AG04449 (cell line): ENCODE measurements around the gene OR1D5.
A peak's percentile ranks its signal among the peaks of the same experiment; 100 is the strongest.
"Not testable (repeated sequence)": the region's sequence is repeated elsewhere in the genome, so short reads cannot be mapped to it uniquely, and the experiment has no call there.

Source experiments
- CTCF ChIA-PET: fragments of 350-600 bp; formaldehyde crosslinking; extraction: SDS; loops from one replicate; lab custom pipeline; 2021; ENCODE audit warnings: antibody characterized with exemption; lab: Yijun Ruan, JAX
- POLR2A ChIA-PET: fragments of 400-600, 350-600 bp; formaldehyde crosslinking; extraction: SDS; loops from one replicate; lab custom pipeline; 2020; ENCODE audit warnings: antibody characterized with exemption, inconsistent platforms; lab: Yijun Ruan, JAX
- DNase-seq: peaks from one replicate; pipeline ENCODE4 v3.0.0-alpha.2; 2010; ENCODE audit warnings: low read depth, low spot score
- H3K4me3 ChIP-seq: 2 replicates; pipeline ENCODE4 v1.5.1; 2011; ENCODE audit warnings: low read depth, mild to moderate bottlenecking, control low read depth, low read length
- CTCF ChIP-seq: IDR thresholded peaks from one replicate; pipeline ENCODE4 v1.5.1; 2011; ENCODE audit warnings: mild to moderate bottlenecking, moderate library complexity, low read length, control low read depth, inconsistent platforms; ENCODE audit not compliant: insufficient read depth; ENCODE audit errors: missing control alignments

Gene OR1D5

GRCh38 chr17:3063507-3063906, at the start of gene OR1D5:
Gene OR1D5, minus strand, starts transcription at chr17:3063607. Its CDS starts 0 bp downstream, at chr17:3063607.
- CTCF ChIA-PET, POLR2A ChIA-PET, DNase-seq, H3K4me3 ChIP-seq: not testable (repeated sequence)

GRCh38 chr17:3104322-3104721, 40.9 kb upstream of the OR1D5 start, which contains the start of gene OR1D2:
Gene OR1D2, minus strand, starts transcription at chr17:3104422. Its CDS starts 11,426 bp downstream, at chr17:3092996.
- DNase-seq = no peak
- TF ChIP-seq CTCF = no peak
- ChIA-PET POLR2A (no interaction called here), CTCF (no interaction called here)
- no peak within 1 kb of the TSS for H3K4me3 ChIP-seq

GRCh38 chr17:3073850-3074249, 10.4 kb upstream of the OR1D5 start:
- CTCF ChIA-PET, DNase-seq, H3K4me3 ChIP-seq, POLR2A ChIA-PET: not testable (repeated sequence)

GRCh38 chr17:3065192-3065591, 1.8 kb upstream of the OR1D5 start:
- H3K4me3 ChIP-seq, DNase-seq, POLR2A ChIA-PET, CTCF ChIA-PET: not testable (repeated sequence)

- POLR2A ChIA-PET = not testable (repeated sequence)
Observed at GRCh38 chr17:3062824-3063377, 506 bp downstream of the OR1D5 start.

GRCh38 chr17:3054868-3055267, 8.5 kb downstream of the OR1D5 start:
- CTCF ChIA-PET, DNase-seq, H3K4me3 ChIP-seq, POLR2A ChIA-PET: not testable (repeated sequence)

More at GRCh38 chr17:3062824-3063377, 506 bp downstream of the OR1D5 start:
- DNase-seq, CTCF ChIA-PET, H3K4me3 ChIP-seq: not testable (repeated sequence)

GRCh38 chr17:3049705-3050295, 13.6 kb downstream of the OR1D5 start:
- no peak overlapping the region for H3K4me3 ChIP-seq
- TF ChIP-seq CTCF = no peak
- ChIA-PET POLR2A (no interaction called here), CTCF (interaction anchor here (1.6 to 1.7 kb wide), 2 partner anchors 598 to 600 kb away, joined by 4 to 7 read pairs; no protein-coding TSS in a partner anchor)
- DNase-seq = no peak

GRCh38 chr17:3048727-3049471, 14.5 kb downstream of the OR1D5 start:
- peak; percentile 61 for DNase-seq
- CTCF ChIA-PET = interaction anchor here (1.2 to 1.7 kb wide), 3 partner anchors 596 to 601 kb away, joined by 3 to 7 read pairs (median 4); no protein-coding TSS in a partner anchor
- peak overlapping the region; percentile 67 for H3K4me3 ChIP-seq
- POLR2A ChIA-PET = no interaction called here
- peak; percentile 69 for TF ChIP-seq CTCF
